DND-41 (cell line): ENCODE data around the gene TAS2R1.

ENCODE experiments used
- EZH2 ChIP-seq: IDR thresholded peaks from 3 replicates; pipeline ENCODE4 v1.6.1; 2012; ENCODE audit warnings: borderline replicate concordance, low read depth, mild to moderate bottlenecking, moderate library complexity, low read length, inconsistent platforms; ENCODE audit not compliant: severe bottlenecking
- TF ChIP-seq, protein P1 (sequence below): IDR thresholded peaks from 2 replicates; pipeline ENCODE4 v1.5.1; 2012; ENCODE audit warnings: borderline replicate concordance, low read length, moderate library complexity, mild to moderate bottlenecking; ENCODE audit not compliant: poor library complexity, severe bottlenecking; ENCODE audit errors: extremely low read depth

DNA sequence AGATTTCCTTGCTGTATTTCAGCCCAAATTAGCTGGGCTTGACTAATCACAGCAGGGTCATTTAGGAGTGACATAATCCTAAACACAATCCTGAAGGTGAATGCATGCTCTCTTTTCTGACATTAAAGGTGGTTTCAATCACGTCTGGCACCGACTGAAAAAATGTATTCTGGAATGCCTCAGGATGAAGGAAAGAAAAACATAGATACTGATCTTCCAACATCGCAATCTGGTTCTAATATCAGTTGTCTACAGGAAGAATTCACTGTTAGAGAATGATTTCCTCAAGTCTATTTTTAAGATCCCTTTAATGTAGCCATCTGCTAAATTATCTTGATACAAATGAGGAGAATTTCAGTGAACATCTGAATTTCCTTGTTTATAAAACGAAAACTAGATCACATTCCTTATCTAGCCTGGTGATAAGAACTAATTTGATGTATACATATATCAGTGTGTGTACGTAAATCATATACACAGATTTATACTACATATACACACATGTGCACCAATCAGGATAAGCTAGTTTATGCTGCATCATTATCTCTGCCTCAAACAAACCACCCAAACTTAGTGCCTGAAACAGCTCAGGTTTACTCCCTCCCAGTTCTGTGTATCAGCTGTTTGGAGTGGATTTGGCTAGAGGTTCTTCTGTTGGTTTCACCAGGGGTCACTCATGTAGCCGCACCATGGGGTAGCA lies 31.3 kb upstream of the TAS2R1 start:
- TF ChIP-seq, protein P1, sequence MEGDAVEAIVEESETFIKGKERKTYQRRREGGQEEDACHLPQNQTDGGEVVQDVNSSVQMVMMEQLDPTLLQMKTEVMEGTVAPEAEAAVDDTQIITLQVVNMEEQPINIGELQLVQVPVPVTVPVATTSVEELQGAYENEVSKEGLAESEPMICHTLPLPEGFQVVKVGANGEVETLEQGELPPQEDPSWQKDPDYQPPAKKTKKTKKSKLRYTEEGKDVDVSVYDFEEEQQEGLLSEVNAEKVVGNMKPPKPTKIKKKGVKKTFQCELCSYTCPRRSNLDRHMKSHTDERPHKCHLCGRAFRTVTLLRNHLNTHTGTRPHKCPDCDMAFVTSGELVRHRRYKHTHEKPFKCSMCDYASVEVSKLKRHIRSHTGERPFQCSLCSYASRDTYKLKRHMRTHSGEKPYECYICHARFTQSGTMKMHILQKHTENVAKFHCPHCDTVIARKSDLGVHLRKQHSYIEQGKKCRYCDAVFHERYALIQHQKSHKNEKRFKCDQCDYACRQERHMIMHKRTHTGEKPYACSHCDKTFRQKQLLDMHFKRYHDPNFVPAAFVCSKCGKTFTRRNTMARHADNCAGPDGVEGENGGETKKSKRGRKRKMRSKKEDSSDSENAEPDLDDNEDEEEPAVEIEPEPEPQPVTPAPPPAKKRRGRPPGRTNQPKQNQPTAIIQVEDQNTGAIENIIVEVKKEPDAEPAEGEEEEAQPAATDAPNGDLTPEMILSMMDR = no peak
- TF ChIP-seq EZH2 = no peak
